Chondrocyte (in vitro differentiated cells): ENCODE data around the gene DOCK8. TPM values are rescaled to one million over a fixed set of nuclear protein-coding genes. Genes with fewer than 3 reads are reported as not detected.

Experiments used
- DNase-seq: peaks from one replicate; pipeline ENCODE4 v3.0.0; 2021; ENCODE audit warnings: mixed read lengths, low spot score
- H3K27ac Mint-ChIP-seq: one replicate; pipeline ENCODE4 v1.8.0; 2021; ENCODE audit warnings: mild to moderate bottlenecking, moderate library complexity, mixed read lengths; ENCODE audit not compliant: unreplicated experiment
- H3K27me3 Mint-ChIP-seq: 2 replicates; pipeline ENCODE4 v1.8.0; 2021; ENCODE audit warnings: low read depth, mixed read lengths
- H3K36me3 Mint-ChIP-seq: 2 replicates; pipeline ENCODE4 v1.8.0; 2021; ENCODE audit warnings: low read depth, mixed read lengths
- H3K4me1 Mint-ChIP-seq: 2 replicates; pipeline ENCODE4 v1.8.0; 2021; ENCODE audit warnings: low read depth, mild to moderate bottlenecking, mixed read lengths
- H3K4me3 Mint-ChIP-seq: one replicate; pipeline ENCODE4 v1.8.0; 2021; ENCODE audit warnings: mild to moderate bottlenecking, moderate library complexity, mixed read lengths; ENCODE audit not compliant: unreplicated experiment
- H3K9me3 Mint-ChIP-seq: 2 replicates; pipeline ENCODE4 v1.8.0; 2021; ENCODE audit warnings: low read depth, mixed read lengths
- total RNA-seq: library from RNA; stranded (reverse); gene quantifications from 3 replicates; pipeline ENCODE4 v1.2.1, GENCODE V29; 2021
- TF ChIP-seq, protein P1 (sequence below): fragments of 200-600 bp; sonication (generic); IDR thresholded peaks from 2 replicates; pipeline ENCODE4 v1.5.0; 2021; ENCODE audit warnings: antibody characterized with exemption, mild to moderate bottlenecking, moderate library complexity

Gene DOCK8
- total RNA-seq, 1 donor from 2014 or later = 0.17 TPM

DNA sequence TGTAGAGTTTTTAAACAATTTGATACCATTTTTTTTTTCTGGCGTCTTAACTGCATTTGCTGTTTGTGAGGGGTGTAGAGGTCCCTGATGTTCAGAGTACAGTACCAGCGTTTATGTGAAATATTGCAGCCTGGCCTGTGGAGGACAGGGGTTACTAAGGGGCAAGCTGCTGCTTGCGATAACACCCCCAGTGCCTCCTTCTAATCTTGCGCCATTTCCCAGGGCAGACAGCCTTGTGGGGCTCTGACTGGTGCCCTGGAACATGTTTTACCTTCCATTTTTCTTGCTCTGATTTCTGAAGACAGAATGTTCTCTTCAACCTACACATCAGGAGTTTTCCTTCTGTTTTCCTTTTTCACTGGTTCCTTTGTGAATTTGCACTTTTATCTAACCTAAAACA is 142.9 kb downstream of the DOCK8 start:
- TF ChIP-seq, protein P1, sequence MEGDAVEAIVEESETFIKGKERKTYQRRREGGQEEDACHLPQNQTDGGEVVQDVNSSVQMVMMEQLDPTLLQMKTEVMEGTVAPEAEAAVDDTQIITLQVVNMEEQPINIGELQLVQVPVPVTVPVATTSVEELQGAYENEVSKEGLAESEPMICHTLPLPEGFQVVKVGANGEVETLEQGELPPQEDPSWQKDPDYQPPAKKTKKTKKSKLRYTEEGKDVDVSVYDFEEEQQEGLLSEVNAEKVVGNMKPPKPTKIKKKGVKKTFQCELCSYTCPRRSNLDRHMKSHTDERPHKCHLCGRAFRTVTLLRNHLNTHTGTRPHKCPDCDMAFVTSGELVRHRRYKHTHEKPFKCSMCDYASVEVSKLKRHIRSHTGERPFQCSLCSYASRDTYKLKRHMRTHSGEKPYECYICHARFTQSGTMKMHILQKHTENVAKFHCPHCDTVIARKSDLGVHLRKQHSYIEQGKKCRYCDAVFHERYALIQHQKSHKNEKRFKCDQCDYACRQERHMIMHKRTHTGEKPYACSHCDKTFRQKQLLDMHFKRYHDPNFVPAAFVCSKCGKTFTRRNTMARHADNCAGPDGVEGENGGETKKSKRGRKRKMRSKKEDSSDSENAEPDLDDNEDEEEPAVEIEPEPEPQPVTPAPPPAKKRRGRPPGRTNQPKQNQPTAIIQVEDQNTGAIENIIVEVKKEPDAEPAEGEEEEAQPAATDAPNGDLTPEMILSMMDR = no peak
- H3K27ac Mint-ChIP-seq = no peak overlapping the region
- H3K4me3 Mint-ChIP-seq = no peak overlapping the region
- H3K9me3 Mint-ChIP-seq = no peaks in the 10 kb centered on the region
- no peaks in the 10 kb centered on the region for H3K36me3 Mint-ChIP-seq
- H3K27me3 Mint-ChIP-seq = peaks cover 30% of the 10 kb centered on the region
- no peaks in the 10 kb centered on the region for H3K4me1 Mint-ChIP-seq
- no peak for DNase-seq

DNA sequence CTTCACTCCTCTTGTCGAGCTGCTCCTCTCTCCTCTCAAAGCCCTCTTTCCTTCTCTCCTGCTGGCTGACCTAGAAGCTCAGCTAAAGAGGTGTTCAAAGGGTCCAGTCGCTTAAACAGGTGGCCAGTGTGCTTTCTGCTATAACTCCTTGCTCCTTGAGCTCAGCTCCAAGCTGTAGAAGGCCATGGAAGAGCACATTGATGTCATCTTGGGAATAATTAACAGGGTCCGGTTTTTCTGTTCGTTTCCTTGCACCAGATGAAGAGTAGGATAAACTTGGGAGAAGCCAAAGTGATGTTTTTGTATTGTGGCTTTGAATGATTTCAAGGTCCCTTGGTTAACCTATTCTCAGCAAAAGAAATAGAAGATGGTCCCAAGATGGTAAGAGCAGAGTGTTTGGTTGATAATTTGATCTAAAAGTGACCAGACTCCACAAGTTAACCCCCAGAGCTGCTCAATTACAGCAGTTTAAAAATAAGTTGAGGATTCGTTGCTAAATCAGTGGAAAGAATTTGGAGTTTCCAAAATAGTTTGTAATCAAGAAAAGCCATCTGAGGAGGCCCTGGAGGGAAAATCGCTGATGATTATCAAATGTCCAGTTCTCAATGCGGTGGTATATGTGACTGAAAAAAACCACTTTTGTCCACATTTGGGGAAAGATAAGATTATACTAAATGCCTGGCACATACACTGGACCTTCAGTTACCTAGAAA is 148.1 kb downstream of the DOCK8 start:
- TF ChIP-seq, protein P1 = no peak
- no peak overlapping the region for H3K27ac Mint-ChIP-seq
- H3K36me3 Mint-ChIP-seq = no peaks in the 10 kb centered on the region

DNA sequence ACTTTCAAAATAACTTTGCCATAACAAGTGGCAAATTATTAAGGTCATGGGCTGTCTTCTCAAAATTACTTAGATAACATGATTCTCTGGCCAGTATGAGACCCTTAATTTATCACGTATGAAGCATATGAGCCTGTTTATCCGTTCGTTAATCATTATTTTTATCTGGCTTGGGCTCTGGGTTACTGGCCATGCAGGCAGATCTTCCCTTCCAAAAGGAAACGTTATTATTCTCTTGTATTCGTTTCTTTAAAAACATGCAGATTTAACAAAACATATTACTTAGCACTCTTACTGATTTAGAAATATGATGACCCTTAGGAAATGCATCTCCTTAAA is 148.6 kb downstream of the DOCK8 start:
- no peaks in the 10 kb centered on the region for H3K4me1 Mint-ChIP-seq
- no peak for DNase-seq
- H3K9me3 Mint-ChIP-seq = no peaks in the 10 kb centered on the region
- no peaks in the 10 kb centered on the region for H3K36me3 Mint-ChIP-seq
- peaks cover 18% of the 10 kb centered on the region for H3K27me3 Mint-ChIP-seq
- no peak overlapping the region for H3K4me3 Mint-ChIP-seq
- TF ChIP-seq, protein P1 = no peak
- no peak overlapping the region for H3K27ac Mint-ChIP-seq

More for the DNA sequence above, 148.1 kb downstream of the DOCK8 start:
- no peaks in the 10 kb centered on the region for H3K4me1 Mint-ChIP-seq
- no peak for DNase-seq
- no peak overlapping the region for H3K4me3 Mint-ChIP-seq
- no peaks in the 10 kb centered on the region for H3K9me3 Mint-ChIP-seq
- H3K27me3 Mint-ChIP-seq = peaks cover 19% of the 10 kb centered on the region

DNA sequence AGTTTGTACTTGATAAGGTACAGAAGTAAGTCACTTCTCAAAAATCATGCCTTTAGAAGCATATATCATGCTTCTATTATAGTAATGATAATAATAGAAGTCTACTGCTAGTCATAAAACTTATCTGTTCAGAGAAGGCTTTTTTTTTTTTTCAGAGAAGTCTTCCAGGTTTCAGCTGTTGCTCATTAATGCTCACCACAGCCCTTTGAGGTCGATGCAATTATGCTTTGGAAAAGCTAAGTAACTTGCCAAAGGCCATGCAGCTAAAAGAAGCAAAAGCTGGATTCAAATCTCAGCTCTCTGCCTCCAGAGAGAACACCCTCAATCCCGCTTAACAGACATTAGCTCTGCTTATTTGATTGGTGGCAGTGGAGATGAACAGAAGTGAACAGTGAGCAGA is 150.8 kb downstream of the DOCK8 start:
- H3K9me3 Mint-ChIP-seq = no peaks in the 10 kb centered on the region
- H3K4me3 Mint-ChIP-seq = no peak overlapping the region
- TF ChIP-seq, protein P1 = no peak
- H3K36me3 Mint-ChIP-seq = no peaks in the 10 kb centered on the region
- DNase-seq = no peak
- peaks cover 18% of the 10 kb centered on the region for H3K27me3 Mint-ChIP-seq
- H3K4me1 Mint-ChIP-seq = no peaks in the 10 kb centered on the region
- no peak overlapping the region for H3K27ac Mint-ChIP-seq

DNA sequence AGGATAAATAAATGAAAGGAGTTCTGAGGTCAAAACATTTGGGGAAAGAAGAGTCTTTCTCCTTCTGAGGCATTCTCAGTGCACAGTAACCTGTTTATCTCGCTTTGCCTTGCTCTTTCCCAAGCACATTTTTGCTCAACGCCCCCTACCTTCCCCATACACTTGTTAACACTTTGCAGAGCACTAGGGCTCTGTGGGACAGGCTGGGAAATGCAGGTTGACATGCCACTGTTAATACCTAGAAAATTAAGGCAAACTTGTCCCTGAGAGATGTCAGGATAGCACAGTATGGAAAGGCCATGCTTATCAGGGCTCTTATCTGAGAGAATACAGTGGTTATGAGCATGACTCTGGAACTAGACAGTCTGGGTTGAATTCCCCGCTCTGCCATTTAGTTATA is 152.0 kb downstream of the DOCK8 start:
- H3K4me3 Mint-ChIP-seq = no peak overlapping the region
- DNase-seq = no peak

More for the DNA sequence above, 152.0 kb downstream of the DOCK8 start:
- Mint-ChIP-seq H3K27ac (no peak overlapping the region), H3K36me3 (no peaks in the 10 kb centered on the region), H3K27me3 (peaks cover 14% of the 10 kb centered on the region), H3K9me3 (no peaks in the 10 kb centered on the region), H3K4me1 (no peaks in the 10 kb centered on the region)
- TF ChIP-seq, protein P1 = no peak
